DOHH2 (cell line): ENCODE data around the gene ADCY6.

Experiments
- EZH2phosphoT487 ChIP-seq: fragments of 200-600 bp; sonication (generic); IDR thresholded peaks from 2 replicates; pipeline ENCODE4 v1.6.1; 2017; ENCODE audit warnings: borderline replicate concordance, mild to moderate bottlenecking, antibody characterized with exemption, low read length, moderate library complexity, mixed read lengths
- TF ChIP-seq, protein P1 (sequence below): fragments of 200-600 bp; sonication (generic); IDR thresholded peaks from one replicate; pipeline ENCODE4 v1.5.1; 2014; ENCODE audit warnings: antibody characterized with exemption, mild to moderate bottlenecking, low read depth, low read length; ENCODE audit not compliant: poor library complexity, severe bottlenecking

DNA sequence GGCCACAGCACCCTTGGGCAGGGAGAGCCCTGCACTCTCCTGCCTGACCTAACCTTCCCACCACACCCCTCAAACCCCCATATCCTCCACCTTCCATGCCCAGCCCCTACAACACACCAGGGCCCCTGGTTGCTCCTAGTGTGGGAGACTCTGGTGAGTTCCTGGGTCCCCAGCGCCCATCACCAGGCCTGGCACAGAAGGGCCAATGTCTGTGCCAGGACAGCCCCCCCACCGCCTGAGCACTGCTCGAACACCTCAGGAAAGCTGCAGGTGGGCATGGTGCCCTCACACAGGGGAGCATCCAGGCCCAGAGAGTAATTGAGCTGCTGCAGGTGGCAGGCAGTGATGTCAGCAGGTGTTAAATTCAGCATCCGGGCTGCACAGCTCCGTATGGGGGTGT lies 15.2 kb downstream of the ADCY6 start:
- TF ChIP-seq, protein P1, sequence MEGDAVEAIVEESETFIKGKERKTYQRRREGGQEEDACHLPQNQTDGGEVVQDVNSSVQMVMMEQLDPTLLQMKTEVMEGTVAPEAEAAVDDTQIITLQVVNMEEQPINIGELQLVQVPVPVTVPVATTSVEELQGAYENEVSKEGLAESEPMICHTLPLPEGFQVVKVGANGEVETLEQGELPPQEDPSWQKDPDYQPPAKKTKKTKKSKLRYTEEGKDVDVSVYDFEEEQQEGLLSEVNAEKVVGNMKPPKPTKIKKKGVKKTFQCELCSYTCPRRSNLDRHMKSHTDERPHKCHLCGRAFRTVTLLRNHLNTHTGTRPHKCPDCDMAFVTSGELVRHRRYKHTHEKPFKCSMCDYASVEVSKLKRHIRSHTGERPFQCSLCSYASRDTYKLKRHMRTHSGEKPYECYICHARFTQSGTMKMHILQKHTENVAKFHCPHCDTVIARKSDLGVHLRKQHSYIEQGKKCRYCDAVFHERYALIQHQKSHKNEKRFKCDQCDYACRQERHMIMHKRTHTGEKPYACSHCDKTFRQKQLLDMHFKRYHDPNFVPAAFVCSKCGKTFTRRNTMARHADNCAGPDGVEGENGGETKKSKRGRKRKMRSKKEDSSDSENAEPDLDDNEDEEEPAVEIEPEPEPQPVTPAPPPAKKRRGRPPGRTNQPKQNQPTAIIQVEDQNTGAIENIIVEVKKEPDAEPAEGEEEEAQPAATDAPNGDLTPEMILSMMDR, result no peak
- no peak for TF ChIP-seq EZH2phosphoT487
